Globus pallidus (tissue), 1 donor: ENCODE results near the gene INKA1.
"Not testable (repeated sequence)": the region's sequence is repeated elsewhere in the genome, so short reads cannot be mapped to it uniquely, and the experiment has no call there.

Experiments
- DNase-seq: peaks from one replicate; pipeline ENCODE4 v3.0.0-alpha.2; 2015; ENCODE audit warnings: low spot score

The INKA1 gene

GRCh38 chr3:49802719-49803464 lies at the start of gene INKA1:
Gene INKA1 (plus strand): TSS chr3:49803261. CDS start chr3:49803393, 132 bp downstream.
- peak; percentile 85 for DNase-seq

GRCh38 chr3:49754536-49754935 lies 48.5 kb upstream of the INKA1 start:
- DNase-seq: no peak

- no peak for DNase-seq
These were observed 47.0 kb upstream of the INKA1 start for GRCh38 chr3:49756036-49756435.

- no peak for DNase-seq
These were observed 45.9 kb upstream of the INKA1 start for GRCh38 chr3:49757197-49757596.

GRCh38 chr3:49759226-49759625 lies 43.8 kb upstream of the INKA1 start:
- no peak for DNase-seq

- DNase-seq: no peak
These were observed 41.4 kb upstream of the INKA1 start for GRCh38 chr3:49761661-49762060.

- no peak for DNase-seq
These were observed 39.1 kb upstream of the INKA1 start for GRCh38 chr3:49763981-49764380.

GRCh38 chr3:49769286-49769915 lies 33.7 kb upstream of the INKA1 start:
- DNase-seq: no peak

GRCh38 chr3:49769926-49770325 lies 33.1 kb upstream of the INKA1 start:
- no peak for DNase-seq

- no peak for DNase-seq
These were observed 31.6 kb upstream of the INKA1 start for GRCh38 chr3:49771340-49771938.

GRCh38 chr3:49772703-49773102 lies 30.4 kb upstream of the INKA1 start:
- DNase-seq: no peak

- peak; percentile 81 for DNase-seq
These were observed 27.5 kb upstream of the INKA1 start for GRCh38 chr3:49775538-49775937.

- DNase-seq: not testable (repeated sequence)
These were observed 27.0 kb upstream of the INKA1 start for GRCh38 chr3:49776101-49776500.

GRCh38 chr3:49779358-49780079 lies 23.5 kb upstream of the INKA1 start:
- no peak for DNase-seq

- DNase-seq: no peak
These were observed 22.7 kb upstream of the INKA1 start for GRCh38 chr3:49780080-49780974.

- not testable (repeated sequence) for DNase-seq
These were observed 22.1 kb upstream of the INKA1 start for GRCh38 chr3:49780975-49781365.

GRCh38 chr3:49781415-49782199 lies 21.5 kb upstream of the INKA1 start:
- no peak for DNase-seq

- not testable (repeated sequence) for DNase-seq
These were observed 20.8 kb upstream of the INKA1 start for GRCh38 chr3:49782277-49782676.

- no peak for DNase-seq
These were observed 17.3 kb upstream of the INKA1 start for GRCh38 chr3:49785565-49786356.
